K562 (cell line): ENCODE measurements around the gene ACER3. TPM values are rescaled to one million over a fixed set of nuclear protein-coding genes. Genes with fewer than 3 reads are reported as not detected.

Experiments used
- ATAC-seq: fragments of 200-7000 bp; cut with Tn5 transposase; 3 replicates; pipeline ENCODE4 v1.9.1; 2020; ENCODE audit warnings: moderate library complexity
- BruUV-seq: library from RNA; stranded (reverse); fragments of 400-500 nt; replicated peaks from 2 replicates; lab custom pipeline; 2021; lab: Mats Ljungman, UMichigan
- CTCF ChIA-PET: fragments of 300-600 bp; formaldehyde crosslinking; extraction: SDS; loops from one replicate; lab custom pipeline; 2021; ENCODE audit warnings: low intra/inter-chr PET ratio; lab: Yijun Ruan, JAX
- POLR2A ChIA-PET: fragments of 300-600, 350-650 bp; sonication (Branson Sonifier 250); formaldehyde crosslinking; extraction: SDS; loops from one replicate; lab custom pipeline; 2021; ENCODE audit warnings: antibody characterized with exemption, inconsistent platforms; lab: Yijun Ruan, JAX
- DNase-seq, 4 experiments: peaks; one replicate each; pipeline versions ENCODE4 v3.0.0 to v3.0.0-alpha.2; 2011 to 2018; ENCODE audit warnings: low spot score in 3 of 4, mixed read lengths in 3 of 4; ENCODE audit errors: extremely low read depth in 1 of 4
- FAIRE-seq: peaks from 2 replicates; lab custom pipeline; 2011; peaks lifted over from hg19 to GRCh38; lab: Jason Lieb, UNC
- H2AFZ ChIP-seq: 2 replicates; pipeline ENCODE4 v1.6.0; 2011; ENCODE audit warnings: low read depth, low read length, control low read depth, inconsistent platforms
- H3K27ac ChIP-seq: fragments of 200-600 bp; 3 replicates; pipeline ENCODE4 v1.8.0; 2011; ENCODE audit warnings: low read depth, mild to moderate bottlenecking, control low read depth, inconsistent platforms, low read length, moderate library complexity, mixed read lengths; ENCODE audit errors: extremely low read depth
- H3K27me3 ChIP-seq, 2 experiments: fragments of 300-600 bp in 1 of 2; 2 replicates in 1 of 2; 3 replicates in 1 of 2; pipeline versions ENCODE4 v1.6.0 to v1.8.0; 2011; ENCODE audit warnings: inconsistent platforms in 2 of 2, low read length in 2 of 2, mild to moderate bottlenecking in 1 of 2, mixed read lengths in 1 of 2, moderate library complexity in 1 of 2; ENCODE audit not compliant: control insufficient read depth in 2 of 2, insufficient read depth in 2 of 2
- H3K36me3 ChIP-seq: fragments of 300-600 bp; 3 replicates; pipeline ENCODE4 v1.8.0; 2011; ENCODE audit warnings: mild to moderate bottlenecking, low read length, inconsistent platforms; ENCODE audit not compliant: control insufficient read depth, insufficient read depth
- H3K4me1 ChIP-seq, 2 experiments: fragments of 200-600 bp in 1 of 2; replicated peaks in 1 of 2; 2 replicates in 1 of 2; 3 replicates in 1 of 2; pipeline versions ENCODE4 v1.5.1 to v1.8.0; 2011; ENCODE audit warnings: inconsistent platforms in 2 of 2, low read length in 2 of 2, mild to moderate bottlenecking in 1 of 2, mixed read lengths in 1 of 2, moderate library complexity in 1 of 2; ENCODE audit not compliant: control insufficient read depth in 2 of 2, insufficient read depth in 2 of 2
- H3K4me2 ChIP-seq: 2 replicates; pipeline ENCODE4 v1.6.1; 2011; ENCODE audit warnings: low read length, control low read depth, inconsistent platforms, mixed read lengths; ENCODE audit not compliant: insufficient read depth
- H3K4me3 ChIP-seq: fragments of 200-600 bp; sonication (generic), shearing (Covaris generic); 2 replicates; pipeline ENCODE4 v1.5.1; 2016; ENCODE audit warnings: control low read depth, inconsistent platforms
- H3K79me2 ChIP-seq: fragments of 200-600 bp; 3 replicates; pipeline ENCODE4 v1.8.0; 2011; ENCODE audit warnings: low read length, inconsistent platforms; ENCODE audit not compliant: control insufficient read depth, insufficient read depth
- H3K9ac ChIP-seq, 2 experiments: 2 replicates each; pipeline versions ENCODE4 v1.6.0 to v1.6.1; 2011; ENCODE audit warnings: low read depth in 2 of 2, low read length in 2 of 2, control low read depth in 1 of 2, inconsistent platforms in 1 of 2, mild to moderate bottlenecking in 1 of 2, mixed read lengths in 1 of 2; ENCODE audit not compliant: insufficient read depth in 1 of 2
- H3K9me1 ChIP-seq: one replicate; pipeline ENCODE4 v1.6.0; 2011; ENCODE audit warnings: inconsistent platforms, mild to moderate bottlenecking, low read length, moderate library complexity; ENCODE audit not compliant: control insufficient read depth, insufficient read depth
- H3K9me3 ChIP-seq: replicated peaks from 2 replicates; pipeline ENCODE4 v1.5.1; 2011; ENCODE audit warnings: low read depth, low read length, inconsistent platforms; ENCODE audit not compliant: control insufficient read depth, insufficient read depth
- H4K20me1 ChIP-seq: replicated peaks from 2 replicates; pipeline ENCODE4 v1.6.1; 2011; ENCODE audit warnings: low read length, inconsistent platforms, mixed read lengths; ENCODE audit not compliant: control insufficient read depth, insufficient read depth
- ARNT ChIP-seq, 2 experiments: fragments of 450-650 bp; IDR thresholded peaks; 2 replicates each; pipeline ENCODE4 v1.6.1; 2016; ENCODE audit warnings: mild to moderate bottlenecking in 1 of 2
- ESRRA ChIP-seq: fragments of 450-650 bp; IDR thresholded peaks from 2 replicates; pipeline ENCODE4 v1.6.1; 2014; ENCODE audit warnings: low read depth, mild to moderate bottlenecking, moderate library complexity, borderline replicate concordance
- MECOM ChIP-seq: fragments of 250-450 bp; sonication (Bioruptor Pico); IDR thresholded peaks from 2 replicates; pipeline ENCODE4 v1.8.0; 2022; ENCODE audit warnings: inconsistent platforms
- NEUROD1 ChIP-seq: fragments of 150-350 bp; IDR thresholded peaks from 2 replicates; pipeline ENCODE4 v1.6.1; 2014; ENCODE audit warnings: borderline replicate concordance, low read length, low read depth; ENCODE audit not compliant: partially characterized antibody
- NFE2 ChIP-seq: IDR thresholded peaks from 2 replicates; pipeline ENCODE4 v1.6.1; 2014; ENCODE audit warnings: antibody characterized with exemption, low read depth
- NR2C1 ChIP-seq, 2 experiments: fragments of 450-650 bp; IDR thresholded peaks; 2 replicates each; pipeline ENCODE4 v1.6.1; 2017; ENCODE audit warnings: mild to moderate bottlenecking in 2 of 2, antibody characterized with exemption in 1 of 2, inconsistent platforms in 1 of 2, missing compliant biosample characterization in 1 of 2, missing genetic modification characterization in 1 of 2
- WGBS: fragments of 100-300 bp; shearing (Covaris generic); methylation state at CpG from one replicate; pipeline ENCODE4 v1.1.6; 2016; ENCODE audit warnings: low coverage, mixed read lengths; ENCODE audit not compliant: insufficient coverage; ENCODE audit errors: missing lambda C conversion rate; 5-methylcytosine and 5-hydroxymethylcytosine counted together
- in situ Hi-C: fragments of 300-500 bp; cut with MboI; formaldehyde crosslinking; loops from 4 replicates; pipeline ENCODE4 v1.15.0; 2018; ENCODE audit warnings: inconsistent platforms, mixed read lengths
- intact Hi-C: fragments of 100-400 bp; cut with micrococcal nuclease; formaldehyde crosslinking; loops from 2 replicates; pipeline ENCODE4 v1.14.2; 2022
- polyA plus RNA-seq, 8 experiments: library from polyadenylated mRNA; depleted of rRNA in 4 of 8; stranded (reverse) in 5 of 8; unstranded in 3 of 8; fragments of >200 nt; fragmentation: Nextera tagmentation in 2 of 8; fragmentation: Illumina TruSeq in 1 of 8; extraction: Ambion mirVana in 2 of 8; extraction: Trizol in 1 of 8; gene quantifications; 2 replicates each; pipeline versions ENCODE4 v1.2.1 to v1.2.3, GENCODE V29; 2011 to 2014; ENCODE audit warnings: inconsistent platforms in 1 of 8, missing spikeins in 1 of 8
- total RNA-seq, 7 experiments: library from RNA; depleted of rRNA in 6 of 7; stranded (reverse); fragments of >200 nt in 6 of 7; fragmentation: Illumina TruSeq in 2 of 7; extraction: Trizol in 2 of 7; gene quantifications; 2 replicates each; pipeline versions ENCODE4 v1.2.1 to v1.2.3, GENCODE V29; 2011 to 2021; ENCODE audit warnings: low replicate concordance in 1 of 7

ACER3 gene
- total and polyA plus RNA-seq, 9 of the 15 experiments (the other 6 are each of a cell fraction or from before 2014, with no cell fraction given): 2.0 to 23.8 (median 9.5) TPM

GRCh38 chr11:77051511-77051910 lies 190.8 kb downstream of the ACER3 start (continued):
- no peak for TF ChIP-seq NR2C1 (IDR thresholded peaks at IDR 0.05)
- no peak for TF ChIP-seq NR2C1 (tag; IDR thresholded peaks at IDR 0.05)
- no peak for TF ChIP-seq NEUROD1
- no peak for TF ChIP-seq ARNT (IDR thresholded peaks at IDR 0.05)
- TF ChIP-seq MECOM (CRISPR knock-in tag): no peak

GRCh38 chr11:77052518-77052917 lies 191.8 kb downstream of the ACER3 start:
- Histone ChIP-seq H2AFZ (no peak overlapping the region), H3K27ac (no peak overlapping the region), H3K9me1 (no peaks in the 10 kb centered on the region), H3K4me2 (no peak overlapping the region), H3K4me3 (no peak overlapping the region), H4K20me1 (no peaks in the 10 kb centered on the region)
- in situ Hi-C loops: no loop called here
- TF ChIP-seq NFE2 (0 out of 2 replicates have a peak, but pooled peaks have one; percentile 11), ESRRA (no peak)
- TF ChIP-seq, all 486 proteins: peak for 1
- H3K4me1 ChIP-seq: peaks cover 8 to 15% of the 10 kb centered on the region in 2 experiments; a peak in 4 of 5 replicates
- peak overlapping the region in 1 of 2 experiments; percentile 65; a peak in 1 of 4 replicates for H3K9ac ChIP-seq
- no TSS peak for BruUV-seq
- POLR2A ChIA-PET: interaction anchor here (1.1 kb wide), 1 partner anchor 14 kb away, joined by 4 read pairs; the partner anchor contains the start of gene CAPN5
- FAIRE-seq: no peak
- ATAC-seq: no peak
- DNase-seq: no peak
- H3K36me3 ChIP-seq: no peaks in the 10 kb centered on the region
- 18% methylated on average over 7 of the region's 7 CpGs for WGBS
- no peaks in the 10 kb centered on the region for H3K9me3 ChIP-seq
- H3K27me3 ChIP-seq: peaks cover 0 to 8% of the 10 kb centered on the region in 2 experiments; a peak in 1 of 5 replicates
- H3K79me2 ChIP-seq: no peaks in the 10 kb centered on the region
- CTCF ChIA-PET: no interaction called here
- intact Hi-C loops: no loop called here
